T47D (cell line): ENCODE results near the gene TCFL5.
"Not testable (repeated sequence)": the region's sequence is repeated elsewhere in the genome, so short reads cannot be mapped to it uniquely, and the experiment has no call there.

Experiments
- DNase-seq, 2 experiments: peaks; one replicate each; pipeline versions ENCODE4 v3.0.0 to v3.0.0-alpha.2; 2011 to 2012; ENCODE audit warnings: low read depth in 1 of 2, low spot score in 1 of 2
- JUND ChIP-seq: IDR thresholded peaks from 2 replicates; pipeline ENCODE4 v1.6.1; 2012; ENCODE audit warnings: low read depth
- in situ Hi-C: cut with HindIII; loops from 2 replicates; pipeline ENCODE4 v1.10.0; 2016; ENCODE audit warnings: low sequenced_read_pairs, low pct_unique_long_range_greater_than_20kb

Gene TCFL5

DNA sequence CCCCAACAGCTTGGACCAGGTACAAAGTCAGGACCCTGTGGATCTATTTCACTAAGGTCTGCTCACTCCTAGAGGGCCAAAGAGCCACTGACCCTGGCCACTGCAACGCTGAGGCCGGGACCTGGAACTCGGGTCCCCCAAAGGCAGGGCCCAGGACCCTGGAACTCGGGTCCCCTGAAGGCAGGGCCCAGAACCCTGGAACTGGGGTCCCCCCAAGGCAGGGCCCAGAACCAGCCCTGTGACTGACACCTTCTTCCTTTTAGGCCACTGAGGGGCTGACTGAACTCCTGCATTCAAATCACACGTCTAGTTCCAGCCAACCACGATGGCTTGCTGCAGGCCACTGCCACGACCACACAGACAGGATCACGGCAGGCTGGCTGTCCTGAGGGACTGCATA is 9.4 kb downstream of the TCFL5 start:
- DNase-seq, result no peak
- in situ Hi-C loops, result no loop called here
- TF ChIP-seq JUND, result no peak

DNA sequence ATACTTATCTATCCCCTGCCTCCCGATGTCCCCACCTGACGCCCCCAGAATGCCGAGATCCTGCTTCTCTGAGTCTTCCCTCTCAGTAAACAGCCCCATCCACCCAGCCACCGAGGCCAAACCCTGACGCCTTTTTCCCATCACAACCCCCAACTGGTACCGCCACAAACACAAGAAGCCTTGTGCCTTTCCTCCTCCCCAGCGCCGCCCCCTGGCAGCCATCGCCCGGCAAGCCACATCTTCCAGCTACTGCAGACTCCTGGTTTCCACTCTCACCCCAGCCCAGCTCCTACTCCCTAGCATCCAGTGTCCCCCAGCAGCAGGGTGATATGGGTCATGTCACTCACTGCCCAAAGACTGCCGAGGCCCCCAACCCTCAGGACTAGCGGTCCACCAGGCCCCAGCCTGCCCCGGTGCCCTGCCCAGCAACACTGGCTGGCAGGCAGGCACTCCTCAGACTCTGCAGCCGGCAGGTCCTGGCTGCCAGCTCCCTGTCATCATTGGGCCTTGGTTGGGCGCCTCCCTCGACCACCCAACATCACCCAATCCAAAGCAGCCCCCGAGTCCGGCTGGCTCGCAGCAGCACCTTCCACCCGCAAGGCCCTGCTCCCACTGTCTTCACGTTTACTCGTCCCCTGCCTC is 11.2 kb downstream of the TCFL5 start:
- TF ChIP-seq JUND, result no peak
- no peak for DNase-seq
- in situ Hi-C loops, result no loop called here

GRCh38 chr20:62849431-62849830 is 12.2 kb downstream of the TCFL5 start:
- DNase-seq, result no peak
- in situ Hi-C loops, result no loop called here
- TF ChIP-seq JUND, result no peak

DNA sequence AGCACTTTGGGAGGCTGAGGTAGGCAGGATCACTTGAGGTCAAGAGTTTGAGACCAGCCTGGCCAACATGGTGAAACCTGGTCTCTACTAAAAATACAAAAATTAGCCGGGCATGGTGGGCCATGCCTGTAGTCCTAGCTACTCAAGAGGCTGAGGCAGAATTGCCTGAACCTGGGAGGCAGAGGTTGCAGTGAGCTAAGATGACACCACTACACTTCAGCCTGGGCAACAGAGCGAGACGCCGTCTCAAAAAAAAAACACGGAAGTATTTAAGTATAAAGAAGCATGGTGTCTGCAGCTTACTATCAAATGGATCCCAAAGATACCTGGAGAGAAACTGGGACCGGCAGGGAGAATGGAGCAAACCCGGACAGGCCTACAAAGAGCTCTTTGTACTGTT is 12.7 kb downstream of the TCFL5 start:
- DNase-seq, in situ Hi-C loops: not testable (repeated sequence)

GRCh38 chr20:62846166-62846890 is 15.3 kb downstream of the TCFL5 start:
- DNase-seq, result no peak
- in situ Hi-C loops, result no loop called here
- no peak for TF ChIP-seq JUND

DNA sequence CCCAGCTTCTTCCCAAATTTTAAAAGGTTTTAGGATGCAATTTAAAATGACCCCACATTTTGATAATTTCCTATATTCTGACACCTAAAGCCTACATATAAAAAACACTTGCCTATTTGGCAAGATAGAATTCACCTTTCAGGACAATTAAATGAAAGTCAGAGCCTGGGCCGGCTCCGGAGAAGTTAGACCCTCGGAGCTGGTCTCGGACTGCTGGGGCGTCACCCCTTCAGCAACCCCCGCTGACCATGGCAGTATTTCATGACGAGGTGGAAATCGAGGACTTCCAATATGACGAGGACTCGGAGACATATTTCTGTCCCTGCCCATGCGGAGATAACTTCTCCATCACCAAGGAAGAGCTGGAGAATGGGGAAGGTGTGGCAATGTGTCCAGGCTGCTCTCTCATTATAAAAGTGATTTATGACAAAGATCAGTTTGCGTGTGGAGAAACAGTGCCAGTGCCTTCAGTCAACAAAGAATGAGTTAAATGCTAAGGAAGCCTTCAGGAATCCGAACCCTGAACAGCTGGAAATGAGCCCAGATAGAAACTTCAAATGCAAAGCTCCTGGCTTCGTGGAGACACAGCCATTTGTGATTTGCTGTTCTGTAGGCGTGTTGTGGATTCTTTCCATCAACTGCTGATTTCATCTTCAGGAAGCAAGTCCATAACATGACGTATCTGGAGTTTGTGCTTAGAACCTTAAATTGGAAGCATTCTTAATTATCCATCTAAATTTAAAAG is 16.0 kb downstream of the TCFL5 start:
- TF ChIP-seq JUND, result no peak
- in situ Hi-C loops, result no loop called here
- DNase-seq, result no peak

DNA sequence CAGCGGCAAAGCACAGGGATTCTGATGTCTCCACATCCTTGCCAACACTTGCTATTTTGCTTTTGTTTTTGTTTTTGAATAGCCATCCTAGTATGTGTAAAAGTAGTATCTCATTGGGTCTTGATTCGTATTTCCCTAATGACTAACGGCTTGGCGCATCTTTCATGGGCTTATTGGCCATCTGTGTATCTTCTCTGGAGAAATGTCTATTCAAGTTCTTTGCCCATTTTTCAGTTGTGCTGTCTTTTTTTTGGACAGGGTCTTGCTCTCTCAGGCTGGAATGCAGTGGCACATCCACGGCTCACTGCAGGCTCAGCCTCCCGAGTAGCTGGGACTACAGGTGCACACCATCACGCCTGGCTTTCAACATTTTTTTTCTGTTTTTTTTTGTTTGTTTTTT is 17.4 kb downstream of the TCFL5 start:
- TF ChIP-seq JUND, result no peak
- DNase-seq, result no peak
- in situ Hi-C loops, result no loop called here

- DNase-seq, result peak in 1 of 2 experiments; percentile 26
- in situ Hi-C loops, result no loop called here
- TF ChIP-seq JUND, result no peak
These were observed 18.0 kb downstream of the TCFL5 start for GRCh38 chr20:62843656-62844055.

GRCh38 chr20:62841705-62842212 is 19.9 kb downstream of the TCFL5 start:
- in situ Hi-C loops, result no loop called here
- no peak for DNase-seq
- no peak for TF ChIP-seq JUND

- in situ Hi-C loops, result no loop called here
- no peak for TF ChIP-seq JUND
- DNase-seq, result no peak
These were observed 21.1 kb downstream of the TCFL5 start for GRCh38 chr20:62840244-62841197.

- DNase-seq, result no peak
- no peak for TF ChIP-seq JUND
- in situ Hi-C loops, result no loop called here
These were observed 21.8 kb downstream of the TCFL5 start for GRCh38 chr20:62839816-62840215.

DNA sequence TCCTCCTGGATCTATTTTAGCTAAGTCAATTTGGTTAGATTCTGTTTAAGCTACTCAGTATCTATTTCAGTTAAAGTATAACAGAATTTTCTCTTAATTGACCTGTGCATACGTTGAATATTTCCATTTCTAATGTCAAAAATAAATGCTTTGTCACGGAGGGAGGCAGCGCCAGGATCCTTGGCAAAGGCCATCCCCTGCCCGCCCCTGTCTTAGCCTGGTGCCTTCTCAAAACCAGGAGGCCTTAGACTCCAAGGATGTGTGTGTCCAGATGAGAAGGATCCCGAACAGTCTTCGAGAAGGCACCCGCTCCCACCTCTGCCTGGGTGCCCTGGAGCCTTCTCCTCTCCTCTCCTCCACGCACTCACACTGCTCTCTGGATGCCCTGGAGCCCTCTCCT is 22.4 kb downstream of the TCFL5 start:
- no peak for TF ChIP-seq JUND
- DNase-seq, result no peak
- in situ Hi-C loops, result no loop called here
